GM20000 (cell line): Measurements from ENCODE around the gene ZNF276.
"Not testable (repeated sequence)": the region's sequence is repeated elsewhere in the genome, so short reads cannot be mapped to it uniquely, and the experiment has no call there.

Source experiments
- DNase-seq: peaks from one replicate; pipeline ENCODE4 v3.0.0; 2012; ENCODE audit warnings: low spot score
- CTCF ChIP-seq: IDR thresholded peaks from 2 replicates; pipeline ENCODE4 v1.5.1; 2012; ENCODE audit warnings: mild to moderate bottlenecking, control low read depth; ENCODE audit errors: extremely low read depth, missing control alignments

ZNF276 gene

DNA sequence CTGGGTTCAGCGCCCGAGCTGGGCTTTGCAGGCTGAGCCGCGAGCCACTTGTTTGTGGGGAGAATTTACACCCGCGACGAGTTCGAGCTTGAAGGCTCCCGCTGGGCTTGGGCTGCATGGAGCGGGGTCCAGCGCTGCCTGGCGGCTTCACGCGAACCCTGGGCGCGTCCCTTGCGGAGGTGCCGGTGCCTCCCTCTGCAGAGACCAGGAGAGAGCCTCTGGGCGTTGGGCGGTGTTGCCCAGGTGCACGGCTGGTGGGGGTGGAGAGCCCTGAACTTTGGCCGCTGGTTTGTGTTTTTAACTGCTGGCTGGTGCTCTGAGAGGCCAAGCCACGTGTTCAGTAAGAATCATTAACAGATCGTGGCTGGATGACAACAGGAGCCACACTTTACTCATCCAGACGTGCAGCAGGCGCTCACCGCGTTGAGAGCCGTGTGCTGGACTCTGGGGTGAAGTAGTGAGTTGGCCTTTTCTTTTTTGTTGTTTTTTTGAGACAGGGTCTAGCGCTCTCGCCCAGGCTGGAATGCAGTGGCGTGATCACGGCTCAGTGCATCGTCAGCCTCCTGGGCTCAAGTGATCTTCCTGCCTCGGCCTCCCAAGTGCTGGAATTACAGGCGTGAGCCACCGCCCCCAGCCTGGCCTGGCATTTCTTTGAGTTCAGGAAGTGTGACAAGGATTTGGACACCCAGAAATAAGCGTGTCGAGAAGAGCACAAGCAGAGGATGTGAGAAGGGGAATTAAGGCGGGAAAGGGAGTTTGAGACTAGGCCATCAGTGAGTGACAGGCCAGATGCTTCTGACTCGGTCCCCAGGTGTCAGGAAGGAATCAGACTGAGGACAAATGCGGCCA, 34.0 kb upstream of the ZNF276 start:
- TF ChIP-seq CTCF, result no peak
- DNase-seq, result peak; percentile 82

DNA sequence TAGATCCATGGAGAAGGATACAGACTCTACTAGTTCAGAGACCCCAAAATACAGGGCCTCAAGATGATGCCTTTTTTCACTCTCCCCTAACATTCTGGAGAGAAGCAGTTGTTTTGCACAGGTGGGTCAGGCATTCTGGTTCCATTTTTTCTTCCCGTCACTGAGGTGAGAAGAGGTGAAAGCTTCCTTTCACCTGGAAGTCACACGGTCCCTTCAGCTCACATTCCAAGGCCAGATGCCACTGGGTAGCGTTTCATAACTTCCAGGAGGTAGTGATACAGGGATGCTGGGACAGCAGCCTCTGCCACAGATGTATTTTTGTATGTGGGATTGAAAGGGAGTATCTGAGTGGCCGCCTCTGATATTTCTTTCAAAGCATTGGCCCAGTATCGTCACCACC, 32.9 kb upstream of the ZNF276 start:
- TF ChIP-seq CTCF, result no peak
- DNase-seq, result no peak

DNA sequence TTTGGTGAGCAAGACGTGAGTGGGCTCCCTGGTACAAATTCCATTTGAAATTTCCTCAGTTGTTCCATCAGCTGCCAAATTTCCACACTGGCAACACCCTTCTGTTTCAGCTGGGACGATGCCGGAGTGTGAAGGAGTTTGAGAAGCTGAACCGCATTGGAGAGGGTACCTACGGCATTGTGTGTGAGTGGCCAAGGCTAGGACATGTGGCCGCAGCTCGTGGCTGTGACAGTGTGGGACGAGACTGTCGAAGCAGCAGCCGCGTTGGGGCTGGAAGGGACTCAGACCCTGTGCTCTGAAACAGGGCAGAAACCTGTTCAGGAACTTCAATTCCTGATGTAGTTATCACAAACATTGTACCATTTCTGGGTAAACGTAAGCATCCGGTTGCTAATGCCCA, 32.2 kb upstream of the ZNF276 start:
- DNase-seq, result no peak
- TF ChIP-seq CTCF, result no peak

DNA sequence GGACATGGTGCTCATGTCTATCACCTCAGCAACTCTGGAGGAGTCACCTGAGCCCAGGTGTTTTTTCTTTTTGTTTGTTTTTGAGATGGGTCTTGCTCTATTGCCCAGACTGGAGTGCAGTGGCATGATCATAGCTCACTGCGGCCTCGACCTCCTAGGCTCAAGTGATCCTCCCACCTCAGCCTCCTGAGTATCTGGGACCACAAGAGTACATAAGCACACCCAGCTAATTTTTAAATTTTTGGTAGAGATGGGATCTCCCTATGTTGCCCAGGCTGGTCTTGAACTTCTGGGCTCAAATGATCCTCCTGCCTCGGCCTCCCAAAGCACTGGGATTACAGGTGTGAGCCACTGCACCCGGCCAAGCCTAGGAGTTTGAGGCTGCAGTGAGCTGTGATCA, 31.7 kb upstream of the ZNF276 start:
- not testable (repeated sequence) for DNase-seq

- no peak for TF ChIP-seq CTCF
- DNase-seq, result no peak
Measured at GRCh38 chr16:89690392-89690901, 30.9 kb upstream of the ZNF276 start.

- TF ChIP-seq CTCF, result no peak
- no peak for DNase-seq
Measured at GRCh38 chr16:89691231-89691985, 29.9 kb upstream of the ZNF276 start.

DNA sequence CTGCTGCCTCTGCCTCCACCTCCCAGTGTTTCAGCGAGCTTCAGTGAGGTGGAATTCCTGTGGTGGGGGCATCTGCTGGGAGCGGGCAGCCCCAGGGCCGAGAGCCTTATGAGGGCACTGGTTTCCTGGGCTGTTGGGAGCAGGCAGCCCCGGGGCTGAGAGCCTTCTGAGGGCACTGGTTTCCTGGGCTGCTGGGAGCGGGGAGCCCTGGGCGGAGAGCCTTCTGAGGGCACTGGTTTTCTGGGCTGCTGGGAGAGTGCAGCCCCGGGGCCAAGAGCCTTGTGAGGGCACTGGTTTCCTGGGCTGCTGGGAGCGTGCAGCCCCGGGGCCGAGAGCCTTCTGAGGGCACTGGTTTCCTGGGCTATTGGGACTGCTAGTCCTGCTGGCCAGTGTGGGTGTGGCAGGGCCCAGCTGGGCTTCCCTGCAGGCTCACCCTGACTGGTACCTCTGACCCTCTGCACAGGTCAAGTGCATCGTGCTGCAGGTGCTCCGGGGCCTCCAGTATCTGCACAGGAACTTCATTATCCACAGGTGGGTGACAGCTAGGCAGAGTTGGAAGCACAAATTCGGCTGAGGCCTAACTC, 29.3 kb upstream of the ZNF276 start:
- TF ChIP-seq CTCF, result no peak
- no peak for DNase-seq
